Measurements from ENCODE around the gene LDHD.

Gene LDHD

DNA sequence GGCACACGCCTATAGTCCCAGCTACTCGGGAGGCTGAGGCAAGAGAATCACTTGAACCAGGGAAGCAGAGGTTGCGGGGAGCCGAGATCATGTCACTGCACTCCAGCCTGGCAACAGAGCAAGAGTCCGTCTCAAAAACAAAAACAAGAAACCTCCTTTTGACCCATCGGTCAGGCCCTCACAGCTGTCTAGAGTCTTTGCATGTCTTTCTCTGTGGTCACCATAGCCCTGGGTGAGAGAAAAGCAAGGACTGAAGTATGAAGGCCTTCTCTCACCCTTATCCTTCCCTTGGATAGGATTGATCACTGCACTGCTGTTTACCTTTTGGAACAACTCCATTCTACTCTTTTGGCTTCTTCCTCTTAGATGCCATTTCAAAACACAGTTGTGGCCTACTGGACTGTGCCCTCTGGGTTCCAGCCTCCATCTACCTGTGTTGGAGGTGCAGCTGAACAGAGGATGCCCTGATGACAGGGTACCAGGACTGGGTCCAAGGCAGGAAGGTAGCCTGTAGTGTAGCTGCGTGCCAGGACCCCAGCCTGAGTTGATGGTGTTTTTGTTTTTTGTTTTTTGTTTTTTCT is 37.1 kb downstream of the LDHD start:
- intact Hi-C loops (cut with DNase I; ENCODE audit: low total_unique reads), result no loop called here
- peaks cover 0 to 7% (median 2%) of the 10 kb centered on the region in 4 donors for H3K4me1 ChIP-seq
- H3K9me3 ChIP-seq, result no peaks in the 10 kb centered on the region

DNA sequence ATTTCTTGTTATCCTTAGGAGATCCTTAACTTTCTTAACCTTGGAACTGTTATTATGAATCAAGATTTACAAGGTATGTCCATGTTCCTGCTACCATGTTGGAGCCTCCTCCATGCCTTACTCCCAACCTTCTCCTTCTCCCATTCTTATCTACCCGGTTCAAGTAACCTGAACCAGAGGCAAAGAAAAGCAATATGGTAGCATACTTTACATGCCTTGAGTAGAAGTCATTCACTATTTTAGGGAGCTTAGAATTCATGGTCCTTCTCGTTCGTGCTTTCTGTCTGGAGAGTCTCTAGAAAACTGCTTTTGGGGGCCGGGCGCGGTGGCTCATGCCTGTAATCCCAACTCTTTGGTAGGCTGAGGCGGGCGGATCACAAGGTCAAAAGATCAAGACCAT is 37.7 kb downstream of the LDHD start:
- H3K4me1 ChIP-seq, result peaks cover 0 to 7% (median 2%) of the 10 kb centered on the region in 4 donors
- no peaks in the 10 kb centered on the region for H3K9me3 ChIP-seq
- H3K27me3 ChIP-seq, result no peaks in the 10 kb centered on the region
- no peaks in the 10 kb centered on the region for H3K36me3 ChIP-seq
- intact Hi-C loops (cut with DNase I; ENCODE audit: low total_unique reads), result no loop called here
- H3K4me3 ChIP-seq, result no peak overlapping the region
- DNase-seq, result no peak
- no peak overlapping the region for H3K27ac ChIP-seq
- TF ChIP-seq CTCF (IDR thresholded peaks at IDR 0.05), result no peak

More for the DNA sequence above, 37.1 kb downstream of the LDHD start:
- Histone ChIP-seq H3K27me3 (no peaks in the 10 kb centered on the region), H3K4me3 (no peak overlapping the region), H3K27ac (no peak overlapping the region), H3K36me3 (no peaks in the 10 kb centered on the region)
- TF ChIP-seq CTCF (IDR thresholded peaks at IDR 0.05), result no peak
- no peak for DNase-seq

DNA sequence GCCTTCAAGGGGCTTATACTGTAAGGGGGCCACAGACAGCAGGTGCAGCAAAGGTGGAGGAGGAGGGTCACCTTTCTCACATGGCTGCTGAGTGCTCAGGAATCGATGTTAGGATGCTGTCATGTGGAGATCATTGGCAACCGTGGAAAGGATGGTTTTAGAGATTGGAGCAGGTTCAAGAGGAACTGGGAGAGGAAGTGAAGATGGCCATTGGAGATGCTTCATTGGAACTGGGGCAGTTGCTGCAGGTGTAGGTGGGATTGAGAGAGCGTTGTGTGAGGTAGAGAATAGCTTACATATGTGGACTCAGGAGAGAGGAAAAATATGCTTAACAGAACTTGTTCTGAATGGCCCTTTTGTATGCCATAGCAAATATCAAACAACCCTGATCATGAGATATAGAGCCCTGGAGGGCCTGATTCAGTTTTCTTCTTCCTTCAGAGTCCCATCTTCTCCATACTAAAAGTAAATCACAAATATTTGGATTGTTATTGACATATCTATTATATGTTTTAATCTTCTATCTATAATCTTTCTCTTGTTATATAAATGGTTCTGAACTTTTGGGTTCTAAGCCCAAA is 40.8 kb downstream of the LDHD start:
- TF ChIP-seq CTCF (IDR thresholded peaks at IDR 0.05), result no peak
- Histone ChIP-seq H3K4me3 (no peak overlapping the region), H3K36me3 (no peaks in the 10 kb centered on the region), H3K27me3 (no peaks in the 10 kb centered on the region), H3K9me3 (no peaks in the 10 kb centered on the region), H3K27ac (no peak overlapping the region), H3K4me1 (peaks cover 0 to 7% (median 0%) of the 10 kb centered on the region in 4 donors)
- intact Hi-C loops (cut with DNase I; ENCODE audit: low total_unique reads), result no loop called here
- no peak for DNase-seq

DNA sequence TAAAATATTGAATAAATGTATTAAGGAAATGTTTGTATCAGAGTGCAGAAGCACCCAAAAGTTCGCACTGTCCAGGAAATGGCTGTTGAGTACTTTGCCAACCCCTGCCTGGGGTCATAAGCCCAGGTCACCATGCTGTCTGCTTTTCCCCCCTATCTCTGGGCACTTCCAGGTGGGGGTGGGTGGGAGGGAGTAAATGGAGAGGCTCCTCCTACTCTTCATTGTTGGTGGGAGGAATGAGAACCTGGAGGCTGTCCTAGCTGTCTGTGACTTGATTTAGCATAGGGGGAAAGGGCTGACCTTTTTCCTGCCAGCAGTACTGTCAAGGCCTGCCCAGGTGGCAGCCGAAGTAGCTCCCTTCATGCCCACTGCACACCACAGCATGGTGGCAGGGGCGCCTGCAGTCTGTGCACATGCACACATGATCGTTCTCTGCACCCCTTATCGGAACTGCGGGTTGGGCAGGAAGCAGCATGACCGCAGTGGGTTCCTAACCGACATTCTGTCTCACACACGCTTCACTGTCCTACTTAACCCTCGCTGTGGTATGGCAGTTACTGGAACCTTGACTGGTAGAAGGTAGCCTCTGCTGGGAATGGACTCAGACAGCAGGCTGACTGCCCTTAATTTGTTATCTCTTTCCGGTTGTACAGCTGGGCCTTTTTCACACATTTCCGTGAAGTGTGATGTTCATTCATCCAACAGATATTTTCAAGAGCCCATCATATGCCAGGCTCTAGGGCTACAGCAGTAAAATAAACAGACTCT is 41.5 kb downstream of the LDHD start:
- Histone ChIP-seq H3K27ac (no peak overlapping the region), H3K4me1 (peaks cover 0 to 7% (median 0%) of the 10 kb centered on the region in 4 donors), H3K27me3 (no peaks in the 10 kb centered on the region), H3K4me3 (no peak overlapping the region), H3K36me3 (no peaks in the 10 kb centered on the region), H3K9me3 (no peaks in the 10 kb centered on the region)
- no peak for DNase-seq
- intact Hi-C loops (cut with DNase I; ENCODE audit: low total_unique reads), result no loop called here
- TF ChIP-seq CTCF (IDR thresholded peaks at IDR 0.05), result no peak

DNA sequence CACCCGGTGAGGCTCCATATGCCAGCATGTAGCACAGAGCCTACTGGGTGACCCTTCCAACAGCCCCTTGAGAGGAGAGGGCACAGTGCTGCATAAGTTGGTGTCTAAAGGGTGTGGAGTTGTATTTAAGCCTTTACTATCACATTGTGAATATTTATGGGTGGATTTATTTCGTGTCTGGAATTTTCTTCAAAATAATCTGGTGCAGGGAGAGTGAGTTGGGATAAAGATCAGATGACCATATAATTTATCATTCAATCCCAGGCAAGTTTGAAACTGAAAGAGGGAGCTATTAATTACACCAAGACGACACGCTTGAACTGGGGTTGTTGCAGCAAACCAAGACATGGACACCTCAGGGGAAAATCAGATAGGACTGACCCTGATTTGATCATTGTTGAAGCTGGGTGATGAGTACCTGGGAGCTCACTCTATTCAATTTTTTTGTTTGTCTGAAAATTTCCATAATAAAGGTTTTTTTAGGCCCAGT is 42.2 kb downstream of the LDHD start:
- Histone ChIP-seq H3K4me3 (no peak overlapping the region), H3K27me3 (no peaks in the 10 kb centered on the region), H3K4me1 (peaks cover 0 to 7% (median 0%) of the 10 kb centered on the region in 4 donors), H3K36me3 (no peaks in the 10 kb centered on the region), H3K9me3 (no peaks in the 10 kb centered on the region), H3K27ac (no peak overlapping the region)
- intact Hi-C loops (cut with DNase I; ENCODE audit: low total_unique reads), result no loop called here
- no peak for TF ChIP-seq CTCF (IDR thresholded peaks at IDR 0.05)
- no peak for DNase-seq

All from tibial artery (tissue), 4 donors.